GM18868 (cell line): Measurements from ENCODE around the gene CPB2.

Experiments used
- ATAC-seq: cut with Tn5 transposase; IDR thresholded peaks from one replicate; pipeline ENCODE4 v1.9.1; 2021; ENCODE audit warnings: mild to moderate bottlenecking, moderate library complexity; ENCODE audit not compliant: unreplicated experiment

The CPB2 gene

DNA sequence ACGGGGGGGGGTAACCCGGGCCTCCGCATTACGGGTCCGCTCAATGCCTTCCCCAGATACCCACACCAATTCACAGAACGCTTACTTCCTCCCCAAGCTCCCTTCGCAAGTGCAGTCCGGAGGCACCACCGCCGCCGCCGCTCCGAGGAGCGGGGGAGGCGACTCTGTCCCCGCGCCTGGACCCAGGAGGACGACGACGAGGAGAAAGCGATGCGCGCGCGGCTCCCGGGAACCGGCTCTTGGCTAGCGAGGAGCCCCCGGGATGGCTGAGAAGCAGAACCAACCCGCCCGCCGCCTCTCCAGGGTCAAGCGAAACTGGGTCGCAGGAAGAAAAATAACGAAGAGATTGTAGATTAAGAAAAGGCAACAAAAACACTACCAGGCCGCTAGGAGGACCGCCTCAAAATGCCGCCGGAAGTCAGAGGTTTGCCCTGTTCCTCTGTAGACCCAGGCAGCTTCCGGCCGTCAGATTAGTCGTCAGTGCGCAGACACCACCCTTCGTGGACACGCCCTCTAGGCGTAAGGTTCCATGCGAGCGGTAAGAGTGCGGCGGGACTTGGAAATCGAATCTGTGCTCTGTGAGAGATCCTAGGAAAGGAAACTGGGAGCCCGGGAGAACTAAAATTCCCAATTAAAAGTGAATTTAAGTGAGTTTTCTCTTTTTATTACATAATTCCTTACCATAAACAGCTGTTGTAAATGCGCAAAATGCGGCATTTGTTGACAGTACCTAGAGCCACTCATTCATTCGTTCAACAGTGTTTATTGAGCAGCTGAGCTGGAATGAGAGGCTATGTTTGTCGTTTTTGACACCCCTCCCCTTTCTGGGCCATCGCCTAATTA is 52.3 kb downstream of the CPB2 start, which contains the start of gene ZC3H13:
Gene ZC3H13 (minus strand): TSS at position 428 of the 843 bp plus-strand sequence. CDS start 7,239 bp downstream, outside the sequence.
- peak; percentile 99 for ATAC-seq

DNA sequence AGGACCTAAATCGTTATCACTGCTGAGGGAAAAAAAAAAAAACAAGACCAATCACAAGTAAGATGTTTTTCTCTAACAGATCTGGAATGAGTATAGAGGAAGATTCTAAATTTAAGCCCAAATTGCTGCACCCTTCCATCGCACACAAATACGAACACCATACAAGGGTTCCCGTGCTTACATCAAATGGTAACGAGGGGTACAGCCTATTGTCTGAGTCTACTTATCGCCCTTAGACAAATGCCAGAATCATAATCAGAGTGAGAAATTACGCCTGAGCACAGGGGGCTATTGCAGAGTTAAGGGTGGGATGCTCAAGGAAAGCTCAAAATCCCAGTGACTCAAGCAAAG is 52.9 kb downstream of the CPB2 start:
- no peak for ATAC-seq

DNA sequence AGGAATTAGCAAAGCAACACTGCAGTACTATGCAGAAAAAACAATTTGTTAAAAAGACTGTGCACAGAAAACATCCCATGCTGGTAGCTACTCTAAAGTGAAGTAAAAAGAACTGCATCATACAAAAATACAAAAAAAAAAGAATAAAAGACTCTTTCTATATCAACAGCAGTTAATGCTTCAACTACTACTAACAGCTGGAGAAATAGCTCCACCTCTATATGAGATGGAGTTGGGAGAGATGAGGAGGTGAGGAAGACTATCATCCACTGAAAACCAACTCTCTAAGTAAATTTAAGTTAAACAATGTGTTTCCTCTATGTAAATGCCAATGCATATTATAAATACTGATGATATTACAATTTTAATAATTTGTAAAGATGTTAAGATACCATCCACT is 54.1 kb downstream of the CPB2 start:
- no peak for ATAC-seq

DNA sequence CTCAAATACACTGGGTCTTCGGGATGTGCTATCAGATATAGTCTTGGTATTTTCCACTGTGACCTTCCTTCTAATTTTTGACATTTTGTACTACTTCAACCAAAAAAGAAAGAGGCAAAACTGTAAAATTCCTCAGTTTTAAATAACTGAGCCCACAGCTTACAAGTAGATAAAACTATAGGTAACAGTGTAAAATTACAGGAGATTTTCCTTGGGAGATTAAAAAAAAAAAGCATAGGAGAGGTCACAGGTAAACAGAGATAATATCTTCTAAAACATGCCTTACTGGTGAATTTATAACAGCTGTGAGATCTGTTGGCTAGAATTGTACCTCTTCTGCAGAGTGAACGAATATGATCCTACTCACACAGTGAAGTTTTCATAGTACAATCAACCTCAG is 59.4 kb downstream of the CPB2 start:
- no peak for ATAC-seq

DNA sequence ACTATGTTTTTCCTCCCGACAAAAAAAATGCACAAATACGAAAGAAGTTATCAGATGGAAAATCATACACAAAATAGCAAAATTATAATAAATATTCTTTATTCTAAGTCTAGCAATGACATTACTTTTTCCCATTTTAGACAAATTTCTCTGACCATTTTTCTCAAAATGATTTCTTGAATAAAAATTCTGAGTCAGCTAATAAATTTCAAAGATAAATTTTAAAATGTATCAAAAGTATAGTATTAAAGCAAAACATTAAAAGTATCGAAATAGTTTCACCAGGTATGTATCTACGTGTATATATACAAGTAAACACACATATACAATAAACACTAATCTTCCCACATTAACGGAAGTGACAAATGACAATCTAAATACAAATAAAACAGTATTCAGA is 61.2 kb downstream of the CPB2 start:
- ATAC-seq = no peak

DNA sequence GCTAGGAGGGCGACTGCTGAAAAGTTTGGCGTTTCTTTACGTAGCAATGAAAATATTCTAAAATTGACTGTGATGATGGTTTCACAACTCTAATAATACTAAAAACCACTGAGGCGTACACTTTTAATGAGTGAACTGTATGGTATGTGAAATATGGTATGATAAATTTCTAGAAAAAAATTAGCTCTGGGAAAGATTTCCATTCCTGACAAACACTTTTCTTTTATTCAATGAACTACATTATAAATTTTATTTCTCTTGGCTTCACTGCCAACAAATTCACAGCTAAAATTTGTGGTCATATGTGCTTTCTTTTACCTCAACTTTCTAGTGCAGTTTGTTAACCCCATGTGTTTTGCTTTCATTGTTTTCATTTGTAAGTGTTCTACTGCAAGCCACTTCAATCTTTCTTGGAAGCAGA is 63.4 kb downstream of the CPB2 start:
- ATAC-seq = peak; percentile 67

DNA sequence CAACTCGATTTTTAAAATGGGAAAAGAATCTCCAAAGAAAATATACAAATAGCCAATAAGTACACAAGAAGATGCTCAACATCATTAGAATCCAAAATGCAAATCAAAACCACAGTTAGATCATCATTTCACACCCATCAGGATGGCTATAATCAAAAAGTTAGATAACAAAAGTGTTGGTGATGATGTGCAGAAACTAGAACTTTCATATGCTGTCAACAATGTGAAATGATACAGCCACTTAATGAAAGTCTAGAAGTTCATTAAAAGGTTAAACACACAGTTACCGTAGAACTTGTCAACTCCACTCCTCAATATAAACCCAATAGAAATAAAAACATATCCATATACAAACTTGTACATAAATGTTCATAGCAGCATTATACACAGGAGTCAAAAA is 64.1 kb downstream of the CPB2 start:
- ATAC-seq = no peak

DNA sequence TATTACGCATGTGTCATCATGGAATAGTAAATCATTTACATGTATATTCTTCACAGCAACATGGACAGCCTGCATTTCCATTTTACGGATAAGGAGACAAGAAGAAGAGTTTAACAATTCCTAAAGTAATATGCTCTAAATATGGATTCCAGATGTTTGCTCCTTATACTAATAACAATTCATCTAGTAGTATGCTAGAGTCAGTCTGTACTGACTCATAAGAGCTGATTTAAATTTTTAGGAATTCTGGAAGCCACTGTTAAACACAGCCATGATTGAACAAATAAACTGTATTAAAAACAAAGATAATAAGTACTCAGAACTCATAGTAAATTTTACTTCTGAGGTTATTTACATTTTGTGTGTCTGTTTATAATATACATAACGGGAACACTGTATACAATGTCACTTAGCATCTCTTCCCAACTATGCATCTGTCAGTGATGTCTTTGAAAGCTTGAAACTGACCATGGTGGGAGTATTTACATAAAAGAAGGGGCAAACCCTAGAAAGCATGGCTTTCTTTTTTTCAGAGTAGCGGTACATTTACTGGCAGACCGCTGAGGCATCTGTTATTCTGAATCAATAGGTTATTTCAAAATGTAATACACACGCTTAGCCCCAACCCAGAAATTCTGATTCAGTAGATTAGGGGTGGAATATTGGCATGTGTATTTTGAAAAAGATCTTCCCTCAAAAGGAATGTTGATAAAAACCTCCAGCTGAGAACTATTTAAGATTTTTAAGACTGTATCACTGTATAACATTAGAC is 65.2 kb downstream of the CPB2 start:
- ATAC-seq = no peak

DNA sequence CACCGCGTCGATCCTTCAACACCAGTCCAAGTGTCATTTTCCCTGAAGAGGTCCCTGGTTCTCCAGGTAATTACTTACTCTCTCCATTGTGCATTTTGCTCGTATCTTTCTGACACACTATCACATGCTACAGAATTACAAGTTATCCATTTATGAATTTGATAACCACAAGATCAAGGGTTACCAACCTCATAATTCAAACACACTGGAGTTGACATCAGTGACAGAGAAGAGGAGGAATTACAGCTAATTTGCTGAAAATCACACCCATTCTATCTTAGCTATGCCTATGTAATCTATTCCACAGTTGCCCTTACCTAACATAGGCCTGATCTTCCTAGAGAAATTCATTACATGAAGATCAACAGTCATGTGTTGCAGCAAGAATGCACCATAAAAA is 66.5 kb downstream of the CPB2 start:
- no peak for ATAC-seq

DNA sequence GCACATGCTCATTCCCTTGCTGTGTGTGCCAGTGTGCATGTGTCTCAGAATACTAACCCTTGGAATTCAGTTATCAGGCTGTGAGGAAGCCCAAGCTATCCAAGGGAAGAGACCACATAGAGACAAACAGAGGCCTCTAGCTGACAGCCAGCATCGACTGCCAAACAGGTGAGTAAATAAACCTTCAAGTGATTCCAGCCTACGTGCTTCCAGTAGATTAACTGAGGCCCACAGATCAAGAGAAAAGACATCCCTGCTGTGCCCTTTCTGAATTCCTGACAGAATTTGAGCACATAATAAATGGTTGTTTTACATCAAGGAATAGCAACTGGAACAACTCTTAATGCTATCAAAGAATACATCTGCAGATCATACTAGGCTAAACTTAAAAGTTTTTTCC is 69.8 kb downstream of the CPB2 start:
- ATAC-seq = no peak

DNA sequence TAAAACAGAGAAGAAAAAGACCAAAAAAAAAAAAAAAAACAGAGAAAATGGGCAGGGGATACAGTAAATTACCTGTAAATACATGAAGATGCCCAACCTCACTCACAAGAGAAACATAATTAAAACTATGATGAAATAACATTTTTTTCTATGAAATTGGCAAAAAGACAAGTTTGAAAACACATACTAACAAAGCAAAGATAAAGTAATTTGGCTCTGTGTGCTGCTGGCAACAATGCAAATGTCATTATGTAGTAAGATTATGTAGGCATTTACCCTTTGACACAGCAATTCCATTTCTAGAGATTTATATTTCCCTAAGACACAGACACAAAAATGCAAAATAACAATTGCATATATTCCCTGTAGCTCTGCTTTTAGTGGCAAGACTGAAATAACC is 72.5 kb downstream of the CPB2 start:
- ATAC-seq = no peak

DNA sequence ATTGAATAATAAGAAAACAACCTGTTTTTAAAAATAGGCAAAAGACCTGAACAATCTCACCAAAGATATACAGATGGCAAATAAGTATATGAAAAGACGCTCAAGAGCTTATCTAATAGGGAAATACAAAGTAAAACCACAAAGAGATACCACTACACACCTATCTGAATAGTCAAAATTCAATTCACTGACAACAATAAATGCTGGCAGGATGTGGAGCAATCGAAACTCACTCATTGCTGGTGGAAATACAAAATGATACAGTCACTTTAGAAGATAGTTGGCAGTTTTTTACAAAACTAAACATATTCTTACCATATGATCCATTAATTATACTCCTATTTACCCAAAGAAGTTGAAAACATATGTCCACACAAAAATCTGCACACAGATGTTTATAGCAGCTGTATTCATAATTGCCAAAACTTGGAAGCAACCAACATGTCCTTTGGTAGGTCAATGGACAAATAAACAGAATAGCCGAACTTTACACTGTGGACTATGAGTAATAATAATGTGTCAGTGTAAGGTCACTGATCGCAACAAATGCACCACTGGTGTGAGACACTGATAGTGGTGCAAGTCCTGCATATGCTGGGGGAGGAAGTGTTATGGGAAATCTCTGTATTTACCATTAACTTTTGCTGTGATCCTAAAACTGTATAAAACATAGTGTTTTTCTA is 73.1 kb downstream of the CPB2 start:
- ATAC-seq = no peak

DNA sequence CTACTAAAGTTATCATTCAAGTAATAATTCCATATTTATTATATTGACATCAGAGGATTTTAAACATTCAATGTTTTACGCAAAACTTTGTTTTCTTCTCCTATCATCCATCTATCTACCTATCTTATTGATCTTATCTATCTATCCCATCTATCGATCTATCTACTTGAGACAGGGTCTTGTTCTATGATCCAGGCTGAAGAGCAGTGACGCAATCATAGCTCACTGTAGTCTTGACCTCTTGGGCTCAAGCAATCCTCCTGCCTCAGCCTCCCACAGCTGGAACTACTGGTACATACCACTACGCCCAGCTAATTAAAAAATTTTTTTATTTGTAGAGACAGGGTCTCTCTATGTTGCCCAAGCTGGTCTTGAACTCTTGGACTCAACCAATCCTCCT is 79.7 kb downstream of the CPB2 start:
- ATAC-seq = no peak

DNA sequence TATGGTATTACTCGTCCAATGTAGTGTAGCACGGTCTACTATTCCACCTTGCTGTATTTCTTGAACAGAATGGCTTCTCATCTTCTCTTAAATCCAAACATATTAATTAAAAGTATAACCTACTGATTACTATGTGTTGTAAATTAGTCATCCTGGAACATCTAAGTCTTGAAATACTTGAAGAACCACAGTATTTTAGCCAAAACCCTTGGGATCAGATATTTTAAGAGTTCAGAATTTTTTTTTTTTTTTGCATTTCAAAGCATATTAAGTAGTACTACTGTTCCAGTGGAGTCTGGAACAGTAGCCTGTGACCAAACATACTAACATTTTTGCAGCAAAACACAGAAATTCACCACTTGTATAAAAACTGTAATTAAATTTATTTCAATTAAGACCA is 82.4 kb downstream of the CPB2 start:
- no peak for ATAC-seq

DNA sequence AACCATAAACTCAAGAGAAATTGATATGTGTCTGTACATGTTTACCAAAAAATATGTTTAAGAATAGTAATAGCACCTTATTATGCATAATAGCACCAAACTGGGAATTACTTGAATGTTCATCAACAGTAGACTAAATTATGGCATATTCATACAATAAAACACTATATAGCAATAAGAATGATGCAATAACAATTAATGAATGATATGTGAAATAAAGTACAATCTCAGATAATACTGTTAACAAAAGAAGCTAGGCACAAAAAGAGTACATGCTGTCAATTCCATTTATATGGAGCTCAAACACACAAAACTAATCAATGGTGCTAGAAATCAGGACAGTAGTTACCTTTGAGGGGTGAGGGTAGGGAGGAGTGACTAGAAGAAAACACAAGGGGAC is 88.6 kb downstream of the CPB2 start:
- ATAC-seq = no peak

DNA sequence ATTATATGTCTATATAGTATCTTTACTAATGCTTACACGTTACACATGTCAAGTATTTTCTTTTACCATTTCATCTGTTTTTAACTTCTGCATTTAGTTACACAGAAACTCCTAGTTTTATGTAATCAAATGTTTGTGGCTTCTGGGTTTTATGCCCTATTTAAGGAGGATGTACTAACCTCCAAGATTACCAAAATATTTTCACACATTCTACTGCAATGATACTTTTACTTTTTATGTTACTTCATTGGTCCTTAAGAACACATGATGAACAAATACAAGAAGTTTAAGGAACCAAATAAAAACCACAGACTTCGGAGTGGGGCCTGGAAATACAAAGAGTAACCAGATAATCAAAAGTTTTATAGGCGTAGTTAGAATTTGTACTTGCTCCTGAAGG is 89.5 kb downstream of the CPB2 start:
- ATAC-seq = no peak

DNA sequence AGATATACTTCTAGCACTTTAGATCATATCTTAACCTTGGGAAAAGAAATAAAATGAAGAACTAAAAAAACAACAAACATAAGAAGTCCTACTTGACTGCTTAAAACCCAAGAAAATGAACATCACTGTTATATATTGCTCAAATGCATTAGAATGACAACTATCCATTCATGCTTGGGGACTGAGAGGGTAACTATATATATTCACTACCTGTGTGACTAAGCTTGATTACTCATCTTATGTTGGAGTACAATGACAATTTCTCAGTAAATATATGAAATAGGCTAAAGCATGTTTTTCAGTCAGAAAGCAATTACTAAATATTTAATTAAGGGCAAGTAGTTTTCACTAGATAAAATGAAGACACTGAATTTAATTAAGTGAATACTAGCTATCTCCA is 92.4 kb downstream of the CPB2 start:
- no peak for ATAC-seq

DNA sequence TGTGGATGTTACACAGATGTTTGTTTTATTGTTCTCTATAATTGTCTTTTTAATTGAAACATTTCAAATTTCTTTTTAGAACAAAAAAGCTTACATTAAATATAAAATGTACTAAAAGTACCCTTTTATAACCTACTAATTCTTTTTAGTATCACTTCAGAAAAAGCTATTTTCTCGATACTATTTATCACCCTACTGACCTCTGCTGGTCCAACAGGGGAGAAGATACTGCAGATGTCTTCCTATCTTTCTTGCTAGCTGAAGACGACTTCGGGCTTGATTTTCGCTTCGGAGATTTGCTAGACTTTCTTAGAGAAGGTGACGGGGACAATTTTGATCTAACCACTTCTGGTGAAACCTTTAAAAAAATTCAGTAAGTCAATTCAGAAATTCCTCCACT is 94.7 kb downstream of the CPB2 start:
- no peak for ATAC-seq

DNA sequence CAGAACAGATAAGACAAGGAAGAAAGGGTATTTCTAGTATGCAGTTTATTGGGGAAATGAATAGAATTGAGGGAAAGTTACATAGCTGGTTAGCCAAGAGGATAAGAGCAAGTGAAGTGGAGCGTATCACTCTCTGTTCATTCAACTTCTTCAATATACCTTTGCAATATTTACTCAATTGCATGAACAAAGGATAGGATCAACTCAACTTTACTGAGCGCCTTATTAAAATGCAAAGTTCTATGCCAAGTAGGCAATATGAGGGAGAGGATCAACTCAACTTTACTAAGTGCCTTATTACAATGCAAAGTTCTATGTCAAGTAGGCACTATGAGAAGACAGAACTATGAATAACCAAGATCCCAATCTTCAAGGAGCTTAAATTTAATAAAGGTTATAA is 96.2 kb downstream of the CPB2 start:
- ATAC-seq = no peak

DNA sequence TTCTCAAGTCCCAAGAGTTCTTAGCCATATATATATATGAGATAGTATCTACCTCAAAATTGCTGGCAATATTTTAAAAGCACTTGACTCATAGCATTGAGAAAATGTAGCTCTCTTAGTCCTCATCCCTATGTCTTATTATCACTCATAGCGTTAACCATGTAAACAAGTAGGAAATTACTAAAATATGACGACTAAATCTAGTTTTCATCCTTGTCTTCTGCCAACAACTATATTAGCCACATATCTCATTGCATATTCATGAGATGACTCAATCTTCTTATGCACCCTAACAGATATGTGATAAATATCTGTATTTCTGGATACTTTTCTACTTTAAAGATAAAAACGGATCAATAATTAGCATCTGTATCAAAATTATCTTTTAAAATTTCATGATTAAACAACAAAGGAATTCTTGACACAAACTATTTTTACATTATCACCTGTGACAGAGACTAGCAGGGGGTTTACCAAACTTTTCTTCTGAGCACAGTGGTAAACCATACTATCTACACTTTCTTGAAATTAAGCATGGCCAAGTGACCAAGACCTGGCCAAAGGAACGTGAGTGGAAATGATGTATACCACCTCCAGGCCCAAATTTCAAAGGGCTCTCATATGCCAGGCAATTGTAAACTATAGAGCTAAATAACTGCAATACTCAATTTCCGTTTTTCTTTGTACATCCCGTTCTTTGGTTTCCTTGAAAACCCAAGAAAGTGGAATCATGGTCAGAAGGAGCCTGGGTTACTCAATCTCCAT is 98.0 kb downstream of the CPB2 start:
- ATAC-seq = no peak

DNA sequence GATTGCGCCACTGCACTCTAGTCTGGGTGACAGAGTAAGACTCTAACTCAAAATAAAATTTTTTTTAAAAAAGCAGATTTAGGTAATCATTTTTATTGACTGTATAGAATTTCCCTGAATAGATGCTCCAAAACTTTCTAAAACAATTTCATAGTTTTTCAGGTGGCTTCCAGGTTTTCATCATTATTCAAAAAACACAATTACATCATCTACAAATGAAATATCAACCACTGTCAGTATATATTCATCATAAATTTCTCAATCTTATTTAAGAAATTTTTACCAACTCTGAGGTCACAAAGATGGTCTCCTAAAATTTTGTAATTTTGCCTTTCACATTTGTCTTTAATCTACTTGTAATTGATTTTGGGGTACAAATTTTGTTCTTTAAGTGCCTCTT is 100.3 kb downstream of the CPB2 start:
- ATAC-seq = no peak
